Activated CD4-positive, alpha-beta T cell treated with anti-CD3 and anti-CD28 coated beads, Interleukin-2, amount 50 U/mL, for 24 hours (primary cell): Measurements from ENCODE around the gene SLAMF6.

Experiments used
- DNase-seq, 2 donors: peaks; one replicate each; pipeline ENCODE4 v3.0.0-alpha.2; 2020; ENCODE audit warnings: low read depth in 1 of 2, low spot score in 1 of 2

The SLAMF6 gene

DNA sequence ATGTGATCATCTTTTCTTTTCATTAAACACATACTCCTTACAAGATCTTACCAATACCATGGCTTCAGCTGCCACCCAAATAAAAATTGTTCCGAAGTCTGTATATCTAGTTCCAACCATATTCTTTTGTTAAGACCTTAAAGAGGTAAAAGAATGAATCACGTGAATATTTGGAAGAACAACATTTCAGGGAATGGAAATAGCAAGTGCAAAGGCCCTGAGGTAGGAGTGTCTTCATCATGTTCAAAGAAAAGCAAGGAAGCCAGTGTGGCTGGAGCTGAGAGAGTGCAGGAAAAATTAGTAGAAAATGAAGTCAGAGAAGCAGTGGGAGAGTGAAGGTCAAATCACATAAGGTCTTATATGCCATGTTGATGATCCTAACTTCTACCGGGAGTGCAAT, 50.9 kb downstream of the SLAMF6 start:
- DNase-seq, result no peak

DNA sequence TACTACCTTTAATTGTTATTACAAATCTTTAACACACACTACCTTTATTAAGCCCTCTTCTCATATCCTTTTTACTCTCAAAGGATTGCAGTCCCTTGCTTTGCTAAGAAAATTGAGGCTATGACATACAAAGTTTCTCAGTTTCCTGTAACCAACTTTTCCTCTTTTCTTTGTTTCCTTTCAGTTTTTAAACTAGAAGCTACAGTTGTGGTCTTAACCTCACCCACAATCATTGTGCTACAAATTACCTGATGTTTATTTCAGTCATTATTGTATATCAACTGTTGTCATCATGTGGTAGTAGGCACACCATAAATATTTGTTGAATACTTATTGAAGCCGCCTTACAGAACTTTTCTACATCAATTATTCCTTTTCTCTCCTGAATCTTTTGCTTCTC, 51.8 kb downstream of the SLAMF6 start:
- no peak for DNase-seq

DNA sequence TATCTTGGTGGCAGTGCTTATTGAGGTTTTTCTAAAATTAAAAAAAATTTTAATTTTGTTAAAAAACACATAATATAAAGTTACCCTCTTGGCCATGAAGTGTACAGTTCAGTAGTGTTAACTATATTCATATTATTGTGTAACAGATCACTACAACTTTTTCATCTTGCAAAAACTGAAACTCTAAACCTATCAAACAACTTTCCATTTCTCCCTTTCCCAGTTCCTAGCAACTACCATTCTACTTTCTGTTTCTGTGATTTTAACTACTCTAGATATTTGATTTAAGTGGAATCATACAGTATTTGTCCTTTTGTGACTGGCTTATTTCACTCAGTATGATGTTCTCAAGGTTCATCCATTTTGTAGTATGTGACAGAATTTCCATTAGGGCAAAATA, 55.5 kb downstream of the SLAMF6 start:
- DNase-seq, result no peak

DNA sequence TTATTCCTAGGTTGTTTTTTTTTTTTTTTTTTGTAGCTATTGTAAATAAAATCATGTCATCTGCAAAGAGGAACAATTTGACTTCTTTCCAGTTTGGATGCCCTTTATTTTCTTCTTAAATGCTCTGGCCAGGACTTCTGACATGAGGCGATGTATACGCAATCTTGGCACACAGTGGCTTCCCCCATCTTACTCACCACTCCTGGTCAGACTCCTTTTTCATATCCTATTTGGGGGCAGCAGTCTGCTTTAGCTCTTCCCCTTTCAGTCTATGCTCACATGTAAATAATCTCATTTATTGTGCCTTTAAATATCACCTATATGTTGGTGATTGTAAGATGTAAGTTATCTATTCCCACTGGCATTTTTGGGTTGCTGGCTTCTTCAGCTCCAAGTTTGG, 56.1 kb downstream of the SLAMF6 start:
- no peak for DNase-seq

DNA sequence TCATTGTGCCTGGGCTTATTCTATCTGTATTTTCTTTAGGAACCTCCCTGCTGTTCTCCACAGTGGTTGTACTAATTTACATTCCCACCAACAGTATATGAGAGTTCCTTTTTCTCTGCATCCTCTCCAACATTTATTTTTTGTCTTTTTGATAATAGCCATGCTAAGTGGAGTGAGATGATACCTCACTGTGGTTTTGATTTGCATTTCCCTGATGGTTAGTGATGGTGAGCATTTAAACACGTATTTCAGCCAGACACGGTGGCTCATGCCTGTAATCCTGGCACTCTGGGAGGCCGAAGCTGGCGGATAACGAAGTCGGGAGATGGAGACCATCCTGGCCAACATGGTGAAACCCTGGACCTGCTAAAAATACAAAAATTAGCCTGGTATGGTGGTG, 57.9 kb downstream of the SLAMF6 start:
- DNase-seq, result no peak

DNA sequence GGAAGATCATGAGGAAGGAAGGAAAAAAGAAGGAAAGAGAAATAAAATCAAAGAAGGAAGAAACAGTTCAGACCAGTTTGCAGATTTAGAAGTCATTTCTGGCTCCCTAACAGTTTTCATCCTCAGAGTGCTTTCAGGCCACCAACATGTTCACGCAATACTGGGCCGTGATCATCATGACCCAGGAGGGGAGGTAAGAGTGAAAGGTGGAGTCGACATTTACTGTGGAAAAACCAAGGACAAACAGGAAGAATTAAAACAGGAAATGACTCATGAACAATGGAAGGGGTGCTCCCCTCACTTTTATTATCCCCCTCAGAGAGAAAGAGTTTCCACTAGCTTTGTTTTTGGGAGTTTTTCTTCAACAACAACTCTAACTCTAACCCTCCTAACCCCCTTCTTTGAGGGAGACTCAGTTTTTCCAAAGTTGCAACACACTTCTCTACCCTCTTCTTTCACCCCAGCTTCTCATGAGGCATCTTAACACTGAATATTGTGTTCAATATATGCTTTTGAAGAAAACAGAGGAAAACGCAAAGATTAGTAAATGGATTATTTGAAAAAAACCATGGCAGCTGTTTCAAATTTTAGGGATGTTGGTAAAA, 62.3 kb downstream of the SLAMF6 start:
- peak in 1 of 2 donors; percentile 44 for DNase-seq

DNA sequence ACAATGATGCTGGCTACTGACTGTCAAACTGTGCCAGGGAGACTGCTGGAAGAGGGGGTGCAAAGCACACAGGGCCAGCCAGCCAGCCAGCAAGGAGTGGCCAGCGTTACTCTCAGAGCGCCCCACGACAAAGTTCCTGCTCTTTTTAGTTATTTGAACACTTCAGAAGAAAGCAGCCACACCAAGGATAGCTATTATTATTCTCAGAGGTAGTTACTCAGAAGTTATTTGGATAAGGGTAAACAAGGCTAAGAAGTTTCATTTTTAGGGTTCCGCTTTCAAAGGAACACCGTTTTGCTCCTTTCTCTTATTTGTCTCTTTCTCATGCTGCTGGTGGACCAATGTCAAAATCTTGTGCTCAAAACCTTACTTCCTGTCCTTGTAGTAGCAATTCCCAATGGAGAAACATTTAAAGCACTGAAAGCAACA, 62.8 kb downstream of the SLAMF6 start:
- DNase-seq, result no peak

DNA sequence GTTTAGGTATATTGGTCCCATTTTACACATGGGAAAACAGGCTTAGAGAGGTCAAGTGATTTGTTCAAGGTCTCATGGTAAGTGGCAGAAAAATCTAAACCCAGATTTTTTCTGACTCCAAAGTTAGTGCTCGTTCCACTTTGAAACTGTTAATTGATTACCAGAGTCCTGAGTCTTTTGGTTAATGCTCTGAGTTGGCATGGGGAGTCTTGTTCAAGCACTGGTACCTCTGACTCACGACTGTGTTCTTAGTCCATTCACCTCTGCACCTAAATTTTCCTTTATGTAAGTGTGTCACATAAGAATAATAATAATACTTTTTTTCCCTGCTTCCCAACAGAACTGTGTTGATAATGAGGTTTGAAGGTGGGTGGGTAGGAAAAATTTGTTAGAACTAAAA, 63.4 kb downstream of the SLAMF6 start:
- no peak for DNase-seq

DNA sequence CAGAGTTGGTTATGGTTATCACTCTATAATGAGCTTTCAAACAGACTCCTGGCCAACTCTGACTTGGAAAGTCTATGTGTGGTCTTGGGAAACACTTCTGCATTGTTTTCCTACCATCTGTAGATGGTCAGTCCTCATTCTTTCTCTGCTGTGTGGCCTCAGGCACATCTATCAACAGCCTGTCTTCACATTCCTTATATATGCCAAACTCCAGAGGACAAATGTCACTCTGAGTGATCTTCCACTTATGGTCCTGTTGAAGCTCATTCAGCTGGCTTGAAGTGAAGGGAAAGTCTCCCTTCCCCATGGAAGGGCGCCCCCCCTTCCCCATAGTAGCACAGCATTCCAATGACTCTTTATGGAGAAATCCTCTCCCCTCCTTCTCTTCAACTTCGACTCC, 64.0 kb downstream of the SLAMF6 start:
- no peak for DNase-seq

DNA sequence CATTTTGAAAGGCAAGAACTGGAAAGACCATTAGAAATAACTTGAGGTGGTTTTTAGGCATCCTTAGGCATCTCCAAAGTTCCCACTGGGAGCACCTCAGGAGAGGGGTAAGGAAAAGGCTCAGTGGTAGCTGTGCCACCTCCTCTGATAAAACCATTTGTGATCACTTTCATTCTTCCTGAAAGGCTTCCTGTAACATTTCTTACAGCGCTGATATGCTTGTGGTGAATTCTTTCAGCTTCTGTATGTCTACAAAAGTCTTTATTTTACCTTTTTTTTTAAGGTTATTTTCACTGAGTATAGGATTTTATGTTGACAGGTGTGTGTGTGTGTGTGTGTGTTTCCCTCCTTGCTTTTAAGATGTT, 67.9 kb downstream of the SLAMF6 start:
- no peak for DNase-seq

DNA sequence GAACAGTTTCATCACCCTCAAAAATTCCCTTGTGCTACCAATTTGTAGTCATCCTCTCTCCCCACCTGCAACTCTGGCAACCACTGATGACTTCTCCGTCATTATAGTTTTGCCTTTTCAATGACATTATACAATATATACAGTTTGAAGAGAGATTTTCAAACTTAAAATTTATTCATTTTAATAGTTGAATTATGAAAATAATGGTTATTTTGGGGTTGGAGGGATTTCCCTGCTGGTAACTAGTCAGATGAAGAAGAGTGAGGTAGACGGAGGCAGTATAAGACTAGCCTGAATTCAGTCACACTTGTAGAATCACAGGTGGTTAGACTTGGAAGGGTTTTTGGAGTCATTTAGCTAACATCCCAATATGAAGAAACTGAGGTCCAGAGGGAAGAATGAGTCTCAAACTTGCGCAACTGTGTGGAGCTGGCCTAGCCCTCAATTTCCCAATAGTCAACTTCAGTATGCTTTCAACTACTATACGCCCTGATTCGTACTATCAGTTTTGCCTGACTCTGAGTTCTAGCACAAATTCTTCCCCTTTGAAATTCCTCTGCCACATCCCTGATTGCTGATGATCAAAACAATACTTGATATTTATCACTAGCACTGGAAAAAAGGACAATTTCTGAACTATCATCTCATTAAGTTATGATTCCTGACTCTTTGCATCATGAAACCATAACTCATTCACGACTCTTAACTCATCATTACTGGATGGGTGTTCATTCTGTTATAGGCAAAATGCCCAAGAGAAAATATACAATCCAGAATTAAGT, 68.5 kb downstream of the SLAMF6 start:
- DNase-seq, result no peak

DNA sequence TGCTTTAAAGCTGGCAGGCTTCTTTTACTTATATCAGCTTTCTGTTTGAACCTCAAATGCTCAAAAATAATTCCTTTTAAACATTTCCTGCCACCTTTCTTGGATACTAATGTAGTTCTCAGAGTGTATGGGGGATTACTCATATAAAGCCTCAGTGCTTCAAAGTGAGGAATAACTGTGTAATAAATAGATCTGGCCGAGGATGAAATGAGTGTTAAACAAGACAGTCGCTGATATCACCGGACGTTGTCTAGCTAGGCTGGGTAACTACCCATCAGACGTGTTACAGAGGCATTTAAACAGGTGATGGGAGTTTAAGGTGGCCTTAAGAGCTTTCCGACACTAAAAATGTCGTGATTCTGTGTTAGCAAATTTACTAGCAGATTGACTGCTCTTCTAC, 69.6 kb downstream of the SLAMF6 start:
- no peak for DNase-seq

DNA sequence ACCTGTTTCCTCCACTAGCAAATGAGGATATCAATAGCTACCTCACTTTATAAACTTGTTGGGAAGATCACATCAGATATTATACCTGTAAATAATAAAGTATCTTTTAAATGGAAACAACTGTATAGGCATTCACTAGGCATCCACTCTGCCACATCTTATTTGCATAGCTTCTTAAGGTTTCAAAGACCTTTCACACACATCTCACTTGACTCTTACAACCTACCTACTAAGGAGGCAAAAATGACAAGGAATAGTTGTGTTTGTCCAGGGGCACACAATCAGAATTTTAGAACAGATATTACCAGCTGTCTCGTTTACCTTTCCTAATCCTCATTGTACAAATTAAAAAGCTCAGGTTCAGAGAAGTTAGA, 71.2 kb downstream of the SLAMF6 start:
- no peak for DNase-seq

DNA sequence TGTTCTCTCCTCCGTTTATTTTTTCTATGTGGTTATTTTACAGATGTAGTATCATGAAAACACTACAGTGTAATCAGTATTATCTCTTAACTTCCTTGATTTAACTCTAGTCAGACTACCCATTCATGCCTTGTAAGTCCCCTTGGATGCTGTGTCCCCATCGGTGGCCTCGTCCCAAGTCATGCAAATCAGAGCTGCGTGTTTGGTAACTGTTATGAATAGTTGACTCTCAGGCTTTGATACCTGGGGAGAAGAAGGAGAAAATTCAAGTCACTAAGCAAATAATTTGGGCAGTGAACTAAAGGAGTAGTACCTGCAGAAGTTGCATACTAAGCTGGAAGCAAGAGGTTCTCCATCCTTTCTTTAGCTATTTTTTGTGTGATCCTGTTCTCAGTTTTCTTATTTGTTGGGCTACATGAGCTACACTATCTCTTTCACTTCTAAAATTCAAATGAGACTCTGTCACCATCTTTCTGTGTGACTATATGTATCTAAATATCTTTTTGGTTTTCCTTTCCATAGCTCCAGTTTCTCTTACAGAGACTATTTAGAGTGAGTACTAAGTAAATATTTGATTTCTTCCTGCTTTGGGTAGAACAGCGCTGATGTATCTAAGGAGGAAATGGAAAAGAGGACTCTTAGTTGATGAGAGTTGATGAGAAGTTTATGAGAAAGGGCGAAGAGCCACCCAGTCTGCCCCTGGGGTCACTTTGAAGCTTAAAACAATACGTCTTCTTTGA, 71.8 kb downstream of the SLAMF6 start:
- DNase-seq, result no peak

DNA sequence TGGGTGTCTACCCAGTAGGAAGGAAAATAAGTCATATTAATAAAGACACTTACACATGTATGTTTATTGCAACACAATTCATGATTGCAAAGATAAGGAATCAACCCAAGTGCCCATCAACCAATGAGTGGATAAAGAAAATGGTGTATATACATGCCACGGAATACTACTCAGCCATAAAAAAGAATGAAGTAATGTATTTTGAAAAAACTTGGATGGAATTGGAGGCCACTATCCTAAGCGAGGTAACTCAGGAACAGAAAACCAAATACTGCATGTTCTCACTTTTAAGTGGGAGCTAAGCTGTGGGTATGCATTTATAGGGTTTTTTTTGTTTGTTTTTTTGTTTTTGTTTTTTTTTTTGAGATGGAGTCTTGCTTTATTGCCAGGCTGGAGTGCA, 73.6 kb downstream of the SLAMF6 start:
- no peak for DNase-seq

DNA sequence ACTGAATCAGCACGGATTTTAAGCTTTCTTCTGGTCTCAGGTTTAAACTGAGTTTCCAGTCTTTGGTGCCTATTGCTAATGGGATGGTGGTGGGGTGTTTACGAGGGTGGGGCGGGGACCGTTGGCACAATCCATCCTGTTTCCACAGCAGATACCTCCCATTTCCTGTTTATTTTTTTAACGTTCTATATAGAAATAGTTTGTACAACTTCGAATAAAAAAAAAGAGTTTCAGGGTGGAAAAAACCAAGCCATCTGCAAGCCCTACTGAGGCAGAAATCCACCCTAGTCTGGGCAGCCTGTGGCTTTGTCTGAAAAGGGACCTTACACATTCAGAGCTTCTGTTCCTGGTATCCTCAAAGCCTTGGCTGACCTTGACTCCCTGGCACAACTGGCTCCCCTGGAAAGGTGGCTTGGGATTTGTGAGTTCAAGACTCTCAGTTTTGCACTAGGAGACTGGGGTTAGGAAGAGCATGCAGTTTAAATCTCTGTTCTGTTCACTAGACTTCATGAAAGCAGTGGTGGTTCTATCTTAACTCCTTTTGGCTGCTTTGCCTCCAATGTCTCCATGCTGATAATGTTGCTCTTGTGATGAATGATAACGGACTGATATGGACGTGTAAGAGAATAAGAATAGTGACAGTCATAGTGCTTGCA, 76.0 kb downstream of the SLAMF6 start:
- DNase-seq, result no peak

DNA sequence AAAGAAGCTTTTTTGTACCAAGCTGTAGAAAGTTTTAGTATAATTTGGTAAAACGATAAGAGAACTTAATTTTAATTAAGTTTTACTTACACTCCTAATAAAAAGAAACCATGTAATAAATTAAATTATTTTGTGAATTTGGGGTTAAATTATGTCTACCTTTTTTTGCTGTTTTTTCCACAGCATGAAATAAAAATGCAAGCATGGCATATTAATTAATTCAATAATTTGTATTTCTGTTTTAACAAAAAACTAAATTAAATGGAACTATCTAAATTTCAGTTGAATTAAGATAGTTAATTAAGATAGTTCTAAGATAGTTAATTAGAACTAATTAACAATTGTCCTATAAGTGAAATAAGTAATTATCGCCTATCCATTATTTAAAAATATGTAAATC, 83.3 kb downstream of the SLAMF6 start:
- DNase-seq, result no peak

DNA sequence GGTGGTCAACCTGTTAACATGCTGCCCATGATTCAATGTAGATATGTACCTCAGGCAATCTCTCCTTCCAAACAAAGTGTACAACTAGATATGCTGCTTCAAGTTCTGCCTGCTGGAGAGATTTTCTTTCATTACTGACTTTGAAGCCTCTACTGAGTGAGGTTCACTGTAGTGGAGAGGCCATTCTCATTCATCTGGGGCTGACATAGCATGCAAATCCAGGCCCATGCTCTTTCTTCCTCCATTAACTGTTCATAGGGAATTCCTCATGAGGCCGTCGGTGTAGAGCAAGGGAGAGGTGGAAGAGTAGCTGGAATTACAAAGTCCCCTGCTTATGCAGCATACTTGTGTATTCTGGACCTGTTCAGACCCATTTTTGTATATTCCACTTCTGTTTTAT, 84.1 kb downstream of the SLAMF6 start:
- DNase-seq, result no peak

DNA sequence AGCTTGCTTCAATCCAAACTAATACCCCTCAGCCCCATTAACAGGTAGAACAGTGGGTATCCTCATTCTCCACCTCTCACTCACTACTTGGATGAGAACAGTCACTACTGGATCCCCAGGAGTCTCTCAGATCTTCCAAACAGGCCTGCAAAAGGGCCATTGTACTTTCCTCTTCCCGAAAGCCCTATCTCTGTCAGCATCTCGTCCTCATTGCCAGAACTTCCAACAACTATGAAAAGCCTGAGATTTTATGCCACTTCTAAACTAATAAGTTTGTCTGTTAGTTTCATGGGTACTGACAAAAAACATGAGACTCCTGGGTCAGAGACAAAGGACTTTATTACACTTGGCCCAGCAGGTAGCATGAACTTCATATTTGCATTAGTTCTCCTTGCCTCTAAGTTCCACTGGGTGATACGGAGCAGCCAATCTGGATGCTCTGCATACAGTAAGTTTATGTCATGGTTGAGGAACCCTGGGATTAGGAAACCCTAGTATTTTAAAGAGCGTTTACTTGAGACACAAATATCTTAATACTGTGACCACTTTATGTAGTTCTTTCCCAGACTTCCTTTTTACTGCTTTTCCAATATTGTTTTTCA, 84.6 kb downstream of the SLAMF6 start:
- DNase-seq, result no peak

DNA sequence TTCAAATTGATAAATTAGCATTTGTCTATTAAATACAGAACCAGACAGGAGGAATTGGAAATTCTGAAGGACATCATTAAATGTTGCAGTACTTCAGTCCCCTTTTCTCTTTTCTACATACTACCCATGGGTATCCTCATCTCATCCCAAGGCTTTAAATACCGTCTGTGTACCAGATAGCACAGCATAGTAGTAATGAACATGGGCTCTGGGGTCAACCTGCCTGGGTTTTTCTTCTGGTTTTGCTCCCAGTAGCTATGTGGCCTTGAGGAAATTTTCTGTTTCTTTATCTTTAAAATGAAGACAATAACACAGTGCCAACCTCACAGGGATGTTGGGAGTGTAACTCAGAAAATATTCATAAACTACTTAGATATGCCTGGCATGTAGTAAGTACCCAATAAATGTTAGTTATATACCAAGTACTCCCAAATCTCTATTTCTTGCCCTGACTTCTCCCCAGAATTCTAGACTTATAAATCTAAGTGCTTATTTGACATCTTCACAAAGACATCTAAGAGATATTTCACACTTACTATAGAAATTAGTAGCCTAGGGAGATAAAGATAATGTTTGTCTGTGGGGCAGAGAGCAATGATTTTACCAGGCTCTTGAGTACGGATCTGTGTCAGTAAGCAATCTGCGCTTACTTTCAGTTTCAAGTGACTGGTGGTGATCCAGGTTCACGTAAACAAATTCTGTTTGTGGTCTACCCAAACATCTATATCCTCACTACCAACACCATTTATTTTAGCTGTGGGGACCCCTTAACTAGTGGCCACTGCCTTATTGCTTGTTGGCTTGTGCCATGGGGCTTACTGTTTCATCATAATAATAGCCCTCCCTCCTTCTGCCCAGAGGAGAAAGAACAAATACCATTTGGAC, 85.4 kb downstream of the SLAMF6 start:
- no peak for DNase-seq

DNA sequence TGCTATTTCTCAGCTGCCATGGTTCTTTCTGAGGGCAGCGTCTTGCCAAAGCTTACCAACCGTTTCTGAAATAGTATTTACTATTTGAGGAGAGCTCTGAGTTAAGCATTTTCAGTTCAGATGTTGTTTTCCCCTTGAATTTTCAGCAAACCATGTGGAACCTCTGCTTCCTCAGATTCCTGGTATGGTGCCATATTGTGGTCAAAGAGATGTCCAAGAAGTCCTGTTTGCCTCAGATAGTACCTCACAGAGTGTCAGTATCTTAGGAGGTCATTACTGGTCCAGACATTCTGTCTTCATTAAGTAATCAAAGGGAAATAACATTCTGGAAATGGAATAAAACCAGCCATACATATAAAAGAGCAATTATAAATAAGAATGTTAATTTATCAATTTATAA, 86.1 kb downstream of the SLAMF6 start:
- DNase-seq, result no peak
